ENCODE measurements around the gene KIF3C. TPM values are rescaled to one million over a fixed set of nuclear protein-coding genes. Genes with fewer than 3 reads are reported as not detected.

KIF3C gene
- total and polyA plus RNA-seq, 10 of the 15 experiments (the other 5 are each of a cell fraction or from before 2014, with no cell fraction given), result 0.10 to 0.63 (median 0.46) TPM

- POLR2A ChIA-PET, result no interaction called here
- no peak for ATAC-seq
- H3K27me3 ChIP-seq (replicated peaks in 1 of 2; ENCODE audit: control insufficient read depth in 2 of 2, insufficient read depth in 2 of 2, low read length in 1 of 2), result no peaks in the 10 kb centered on the region; a peak in 2 of 4 replicates
- BruUV-seq (replicated peaks), result no TSS peak
- no peaks in the 10 kb centered on the region for H4K20me1 ChIP-seq (ENCODE audit: control insufficient read depth, insufficient read depth)
- H3K9me3 ChIP-seq (replicated peaks; ENCODE audit: control insufficient read depth, insufficient read depth, low read length), result no peaks in the 10 kb centered on the region
- no peak overlapping the region for H3K4me3 ChIP-seq
- H3K79me2 ChIP-seq (ENCODE audit: control insufficient read depth, insufficient read depth, low read length), result no peaks in the 10 kb centered on the region
- no peak overlapping the region for H3K27ac ChIP-seq (ENCODE audit: control insufficient read depth, insufficient read depth)
- SMC1A ChIA-PET (ENCODE audit: uncharacterized antibody, unreplicated experiment), result no interaction called here
- H3K9ac ChIP-seq (ENCODE audit: control insufficient read depth, insufficient read depth, low read length), result no peak overlapping the region
- no peaks in the 10 kb centered on the region for H3K36me3 ChIP-seq (ENCODE audit: control insufficient read depth in 2 of 2, insufficient read depth in 2 of 2, low read length in 1 of 2)
- DNase-seq (ENCODE audit: low read depth, low spot score), result no peak
- H3K4me1 ChIP-seq (ENCODE audit: control insufficient read depth, insufficient read depth, low read length), result no peaks in the 10 kb centered on the region
- intact Hi-C loops (cut with micrococcal nuclease; ENCODE audit: unreplicated experiment) (no loop called here), in situ Hi-C loops (cut with MboI) (no loop called here)
- CTCF ChIA-PET, result no interaction called here
- no peak overlapping the region for H3K4me2 ChIP-seq (ENCODE audit: control insufficient read depth, insufficient read depth)
- WGBS (ENCODE audit: insufficient coverage, insufficient replicate concordance, low lambda C conversion rate, missing lambda C conversion rate), result 55% methylated on average over 11 of the region's 11 CpGs
- H2AFZ ChIP-seq (ENCODE audit: control insufficient read depth, low read depth, low read length), result no peak overlapping the region
- RAD21 ChIA-PET (ENCODE audit: unreplicated experiment), result no interaction called here
- no peak for FAIRE-seq
- no peak for TF ChIP-seq HDAC6 (IDR thresholded peaks at IDR 0.05; ENCODE audit: unreplicated experiment)
- no peak for TF ChIP-seq BCLAF1 (IDR thresholded peaks at IDR 0.05)
- no peak for TF ChIP-seq CHD4 (IDR thresholded peaks at IDR 0.05)
- TF ChIP-seq POLR2AphosphoS5 (IDR thresholded peaks at IDR 0.05; ENCODE audit: low read length), result no peak
- no peak for TF ChIP-seq CUX1 (IDR thresholded peaks at IDR 0.05; ENCODE audit: insufficient replicate concordance, low read depth, low read length)
- no peak for TF ChIP-seq ZBTB40 (IDR thresholded peaks at IDR 0.05; ENCODE audit: borderline replicate concordance)
- TF ChIP-seq LARP7 (IDR thresholded peaks at IDR 0.05), result no peak
- TF ChIP-seq WRNIP1 (IDR thresholded peaks at IDR 0.05; ENCODE audit: borderline replicate concordance, low read depth, low read length), result no peak
- TF ChIP-seq MAX (IDR thresholded peaks at IDR 0.05; ENCODE audit: low read depth, low read length), result no peak
- no peak for TF ChIP-seq YY1 (IDR thresholded peaks at IDR 0.05; ENCODE audit: low read depth, low read length)
- TF ChIP-seq MYB (IDR thresholded peaks at IDR 0.05; ENCODE audit: borderline replicate concordance, low read depth, low read length), result no peak
- TF ChIP-seq RELA (IDR thresholded peaks at IDR 0.05; ENCODE audit: borderline replicate concordance, partially characterized antibody), result no peak
Measured at GRCh38 chr2:25899404-25899970, 82.8 kb downstream of the KIF3C start.

Measured in GM12878 (cell line).